Muscle of arm (tissue), 12 donors: ENCODE data around the gene SRSF3. TPM values are rescaled to one million over a fixed set of nuclear protein-coding genes. Genes with fewer than 3 reads are reported as not detected.
"Not testable (repeated sequence)": the region's sequence is repeated elsewhere in the genome, so short reads cannot be mapped to it uniquely, and the experiment has no call there.

Experiments
- DNase-seq: peaks from one replicate; pipeline ENCODE4 v3.0.0-alpha.2; 2013
- polyA plus RNA-seq, 12 donors: library from polyadenylated mRNA; unstranded; fragments of 120-200 nt; gene quantifications; one replicate each; pipeline ENCODE4 v1.2.1, GENCODE V29; 2013; ENCODE audit not compliant: insufficient read length in 12 of 12

Gene SRSF3
- polyA plus RNA-seq, 12 donors, result 176 to 394 (median 301) TPM

DNA sequence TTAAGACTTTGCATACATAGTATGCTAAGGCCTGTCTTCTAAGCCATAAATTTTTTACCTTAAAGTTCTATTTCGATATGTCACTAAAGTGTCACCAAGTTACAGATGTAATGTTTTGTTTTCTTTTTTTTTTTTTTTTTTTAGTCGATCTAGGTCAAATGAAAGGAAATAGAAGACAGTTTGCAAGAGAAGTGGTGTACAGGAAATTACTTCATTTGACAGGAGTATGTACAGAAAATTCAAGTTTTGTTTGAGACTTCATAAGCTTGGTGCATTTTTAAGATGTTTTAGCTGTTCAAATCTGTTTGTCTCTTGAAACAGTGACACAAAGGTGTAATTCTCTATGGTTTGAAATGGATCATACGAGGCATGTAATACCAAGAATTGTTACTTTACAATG lies 7.7 kb downstream of the SRSF3 start:
- DNase-seq, result not testable (repeated sequence)

DNA sequence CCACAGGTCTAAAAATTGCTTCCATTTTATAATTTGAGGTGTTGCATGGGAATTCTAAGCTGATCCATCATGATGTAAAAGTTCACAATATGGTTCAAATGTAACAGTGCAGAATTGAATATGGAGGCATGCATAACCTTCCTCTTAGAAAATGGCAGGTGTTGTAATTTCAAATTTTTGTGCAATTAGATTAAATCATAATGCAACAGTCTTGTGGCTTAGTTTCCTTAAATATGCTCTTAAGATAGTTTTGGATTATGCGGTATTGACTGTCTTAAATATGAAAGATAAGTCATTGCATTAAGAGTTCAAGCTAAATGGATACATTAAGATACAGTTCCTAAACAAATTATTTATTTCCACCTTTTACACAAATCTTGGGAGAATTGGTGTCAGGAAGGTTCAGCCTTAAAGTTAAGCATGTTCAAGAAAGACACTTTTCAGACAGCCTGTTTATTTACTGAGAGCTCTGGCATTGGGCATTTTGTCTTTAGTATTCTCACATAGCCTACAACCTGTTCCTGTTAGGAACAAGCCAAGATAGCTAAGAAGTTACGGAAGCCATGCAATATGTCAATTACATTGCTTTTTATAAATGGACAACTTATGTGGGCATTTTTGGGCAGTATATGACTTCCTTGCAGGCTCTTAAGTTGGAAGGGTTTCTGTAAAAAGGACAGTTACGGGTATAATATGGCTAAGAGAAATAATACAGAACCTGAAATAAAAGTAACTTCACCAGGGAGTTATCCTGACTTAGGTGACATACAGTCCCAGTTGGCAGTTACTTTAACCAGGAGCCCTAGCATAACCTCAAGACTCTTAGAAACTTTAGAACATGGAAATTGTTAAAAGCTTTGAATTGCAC lies 9.3 kb downstream of the SRSF3 start:
- DNase-seq, result no peak

DNA sequence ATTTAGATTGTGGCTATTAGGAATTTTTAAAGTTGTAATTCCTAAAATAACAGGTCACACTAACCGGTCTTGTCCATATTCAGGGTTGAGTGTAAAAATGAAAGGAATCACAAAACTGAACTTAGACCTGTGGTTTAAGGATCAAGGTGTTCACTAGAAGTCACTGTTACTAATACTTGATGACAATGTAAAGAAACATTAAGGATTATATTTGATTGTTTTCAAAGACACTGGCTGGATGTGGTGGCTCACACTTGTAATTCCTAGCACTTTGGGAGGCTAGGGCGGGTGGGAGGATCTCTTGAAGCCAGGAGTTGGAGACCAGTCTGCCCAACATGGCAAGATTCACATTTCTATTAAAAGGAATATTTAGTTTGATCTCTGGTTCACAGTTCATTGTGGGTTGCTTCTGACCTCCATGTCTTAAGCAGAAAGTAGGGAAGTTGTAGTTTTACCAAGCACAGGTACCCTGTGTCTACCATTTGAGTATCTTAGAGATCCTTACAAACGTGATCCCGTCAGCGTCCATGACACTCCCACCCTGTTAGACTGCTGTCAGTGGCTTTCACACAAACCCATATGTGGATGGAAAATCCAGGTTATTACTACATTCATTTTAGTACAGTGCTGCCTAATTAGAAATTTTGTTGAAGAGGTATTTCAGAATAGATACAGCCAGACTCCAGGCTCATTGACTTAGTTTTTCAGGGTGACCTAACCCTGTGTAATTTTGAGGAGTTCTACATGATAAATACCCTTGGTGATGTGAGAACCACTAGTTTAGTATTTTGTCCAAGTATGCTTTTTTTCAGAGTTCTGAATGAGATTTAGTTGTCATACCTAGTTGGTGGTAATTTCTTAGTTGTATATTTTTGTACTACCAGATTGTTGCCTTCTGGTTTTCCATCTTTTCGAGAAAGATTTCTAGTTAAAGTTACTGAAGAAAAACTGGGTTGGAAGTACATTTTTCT lies 10.2 kb downstream of the SRSF3 start:
- DNase-seq, result no peak

DNA sequence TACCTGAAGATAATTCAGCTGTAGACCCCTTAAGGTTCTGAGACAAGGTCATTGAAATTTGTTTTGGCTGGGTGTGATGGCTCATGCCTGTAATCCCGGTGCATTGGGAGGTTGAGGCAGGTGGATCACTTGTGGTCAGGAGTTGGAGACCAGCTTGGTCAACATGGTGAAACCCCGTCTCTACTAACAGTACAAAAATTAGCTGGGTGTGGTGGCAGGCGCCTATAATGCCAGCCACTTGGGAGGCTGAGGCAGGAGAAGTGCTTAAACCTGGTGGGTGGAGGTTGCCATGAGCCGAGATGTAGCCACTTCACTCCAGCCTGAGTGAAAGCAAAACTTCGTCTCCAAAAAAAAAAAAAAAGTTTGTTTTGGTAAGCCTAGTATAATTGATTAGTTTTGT lies 11.0 kb downstream of the SRSF3 start:
- DNase-seq, result no peak

DNA sequence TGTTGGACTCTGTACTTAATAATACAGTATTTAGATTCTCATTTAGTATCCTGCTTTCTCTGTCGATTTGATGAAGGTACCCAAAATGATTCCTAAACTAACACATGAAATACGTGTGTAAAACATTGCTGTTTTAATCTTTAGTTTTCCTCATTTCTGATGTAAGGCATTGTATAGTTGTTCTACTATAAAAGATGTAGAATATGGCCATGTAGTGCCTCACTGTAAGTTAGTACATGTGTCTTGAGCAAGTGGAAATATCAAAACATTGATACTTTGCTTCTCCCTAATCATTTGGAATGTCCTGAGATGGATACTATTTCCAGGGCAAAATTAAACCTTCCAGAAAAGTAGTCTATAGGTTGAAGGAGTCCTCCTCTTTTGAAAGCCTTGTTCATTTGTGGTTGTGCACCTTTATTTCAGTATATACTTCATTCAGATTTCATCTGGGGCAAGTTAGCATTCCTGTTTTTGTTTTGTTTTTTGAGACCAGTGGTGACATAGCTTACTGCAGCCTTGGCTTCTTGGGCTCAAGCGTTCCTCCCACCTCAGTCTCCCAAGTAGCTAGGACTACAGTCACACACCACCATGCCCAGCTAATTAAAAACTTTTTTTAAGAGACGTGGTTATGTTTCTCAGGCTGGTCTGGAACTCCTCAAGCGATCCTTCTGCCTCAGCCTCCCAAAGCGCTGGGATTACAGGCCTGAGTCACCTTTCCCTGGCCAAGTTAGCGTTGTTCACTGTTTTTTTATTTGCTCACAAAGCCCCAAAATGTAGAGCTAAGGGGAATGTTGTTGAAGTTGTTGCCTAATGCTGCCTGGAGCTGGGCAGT lies 11.6 kb downstream of the SRSF3 start:
- no peak for DNase-seq

DNA sequence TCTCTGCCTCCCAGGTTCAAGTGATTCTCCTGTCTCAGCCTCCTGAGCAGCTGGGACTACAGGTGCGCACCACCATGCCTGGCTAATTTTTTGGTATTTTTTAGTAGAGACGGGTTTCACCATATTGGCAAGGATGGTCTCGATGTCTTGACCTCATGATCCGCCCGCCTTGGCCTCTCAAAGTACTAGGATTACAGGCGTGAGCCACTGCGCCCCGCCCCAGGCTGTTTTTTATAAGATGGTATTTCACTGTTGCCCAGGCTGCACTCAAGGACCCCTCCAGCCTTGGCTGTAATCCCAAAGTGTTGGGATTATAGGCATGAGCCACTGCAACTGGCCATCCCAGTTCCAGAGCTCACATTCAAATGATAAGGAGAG lies 13.1 kb downstream of the SRSF3 start:
- DNase-seq, result not testable (repeated sequence)

DNA sequence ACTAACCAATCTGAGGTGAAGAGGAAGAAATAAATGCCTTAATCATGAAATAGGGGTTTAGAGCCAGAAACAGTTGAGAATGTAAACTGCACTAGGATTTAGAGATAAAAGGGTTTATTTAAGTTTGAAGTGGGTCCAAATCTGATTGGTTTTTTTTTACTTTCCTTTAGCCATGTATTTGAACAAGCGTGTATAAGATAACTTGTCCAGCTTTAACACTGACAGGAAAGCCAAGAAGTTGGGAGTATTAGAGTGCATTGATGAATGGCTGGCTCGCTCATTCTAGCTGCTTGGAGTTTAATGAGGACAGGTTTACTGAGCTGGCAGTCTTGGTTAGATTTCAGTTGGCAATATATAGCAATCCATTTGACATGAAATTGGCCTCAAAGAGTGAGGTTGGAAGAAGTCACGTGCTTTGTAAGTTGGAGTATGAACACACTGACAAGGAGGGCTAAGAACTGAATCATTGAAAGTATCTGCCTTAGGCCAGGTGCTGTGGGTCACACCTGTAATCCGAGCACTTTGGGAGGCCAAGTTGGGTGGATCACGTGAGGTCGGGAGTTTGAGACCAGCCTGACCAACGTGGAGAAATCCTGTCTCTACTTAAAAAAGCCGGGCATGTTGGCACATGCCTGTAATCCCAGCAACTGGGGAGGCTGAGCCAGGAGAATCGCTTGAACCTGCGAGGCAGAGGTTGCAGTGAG lies 13.7 kb downstream of the SRSF3 start:
- DNase-seq, result no peak

DNA sequence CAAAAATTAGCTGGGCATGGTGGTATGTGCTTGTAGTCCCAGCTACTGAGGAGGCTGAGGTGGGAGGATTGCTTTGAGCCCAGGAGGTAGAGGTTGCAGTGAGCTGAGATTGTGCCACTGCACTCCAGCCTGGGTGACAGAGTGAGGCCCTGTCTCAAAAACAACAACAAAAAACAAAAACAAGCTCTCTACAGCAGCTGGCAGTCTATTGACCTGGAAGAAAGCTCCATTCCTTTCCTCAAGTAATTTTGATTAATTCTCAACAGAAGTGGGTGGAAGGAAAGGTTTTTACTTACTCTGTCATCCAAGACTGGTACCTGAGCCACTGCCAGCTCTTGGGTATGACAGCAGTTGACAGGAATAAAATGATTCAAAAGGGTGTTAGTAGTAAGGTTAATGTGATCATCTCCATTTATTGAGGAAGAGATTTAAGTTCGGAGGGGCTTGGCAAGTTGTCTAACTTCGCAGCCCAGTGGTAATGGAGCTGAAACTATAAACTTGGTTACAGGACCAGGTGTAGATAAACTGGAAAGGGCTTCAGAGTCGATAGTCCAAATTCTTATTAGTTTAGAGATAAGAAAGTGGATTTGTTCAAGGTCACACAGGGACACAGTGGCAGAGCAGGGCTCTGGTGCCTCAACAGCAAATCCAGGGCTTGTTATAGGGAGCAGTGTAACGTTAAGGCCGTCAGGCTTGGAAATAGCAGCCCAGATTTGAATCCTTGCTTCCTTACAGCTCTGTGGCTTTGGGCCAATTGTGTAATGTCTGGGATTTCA lies 14.8 kb downstream of the SRSF3 start:
- DNase-seq, result no peak

DNA sequence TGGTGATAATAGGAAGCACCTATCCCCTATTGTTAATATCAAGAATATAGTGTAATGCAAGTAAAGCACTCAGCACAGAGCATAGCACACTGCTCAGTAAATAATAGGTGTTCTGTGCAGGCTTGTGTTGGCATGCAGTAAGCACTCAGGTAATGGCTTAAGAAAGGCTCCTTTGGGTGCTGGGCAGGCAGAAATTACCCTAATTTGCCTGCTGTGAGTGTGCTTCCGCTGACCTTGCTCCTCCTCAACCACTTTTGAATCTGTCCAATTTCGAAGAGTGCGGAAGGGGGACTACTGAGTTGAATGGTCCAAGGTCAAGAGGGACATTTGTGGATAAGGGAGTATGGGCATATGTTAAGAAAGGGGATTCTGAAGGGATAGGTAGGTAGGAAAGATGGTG lies 15.4 kb downstream of the SRSF3 start:
- DNase-seq, result no peak

DNA sequence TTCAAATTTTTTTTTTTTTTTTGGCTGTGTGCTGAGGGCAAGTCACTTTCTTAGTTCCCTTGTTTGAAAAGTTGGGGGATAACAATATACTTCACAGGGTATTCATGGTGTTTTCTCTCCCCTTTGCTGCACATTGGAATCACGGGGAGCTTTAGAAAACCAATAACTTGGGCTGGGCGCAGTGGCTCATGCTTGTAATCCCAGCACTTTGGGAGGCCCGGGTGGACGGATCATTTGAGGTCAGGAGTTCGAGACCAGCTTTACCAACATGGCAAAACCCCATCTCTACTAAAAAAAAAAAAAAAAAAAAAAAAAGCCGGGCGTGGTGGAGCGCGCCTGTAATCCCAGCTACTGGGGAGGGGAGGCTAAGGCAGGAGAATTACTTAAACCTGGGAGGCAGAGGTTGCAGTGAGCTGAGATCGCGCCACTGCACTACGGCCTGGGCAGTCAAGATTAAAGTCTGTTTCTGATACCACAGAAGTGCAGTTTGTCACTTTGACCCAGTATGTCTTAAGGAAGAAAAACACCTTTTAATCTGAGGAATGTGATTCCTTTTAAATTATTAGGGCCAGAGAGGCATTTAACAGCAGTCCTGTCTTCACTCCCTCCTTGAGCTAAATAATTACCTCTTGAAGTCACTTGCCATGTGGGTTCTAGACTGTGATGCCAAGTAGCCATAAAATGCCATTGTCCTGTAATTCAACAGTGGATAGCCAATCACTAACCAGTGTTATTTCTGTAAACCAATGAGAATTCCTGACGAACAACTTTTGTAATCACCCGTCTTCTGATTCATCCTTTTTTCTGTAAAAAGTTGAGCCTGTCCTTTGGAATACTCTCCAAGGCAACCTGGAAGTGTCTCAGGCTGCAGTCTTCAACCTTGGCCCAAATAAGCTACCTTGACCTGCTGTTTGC lies 16.1 kb downstream of the SRSF3 start:
- no peak for DNase-seq

DNA sequence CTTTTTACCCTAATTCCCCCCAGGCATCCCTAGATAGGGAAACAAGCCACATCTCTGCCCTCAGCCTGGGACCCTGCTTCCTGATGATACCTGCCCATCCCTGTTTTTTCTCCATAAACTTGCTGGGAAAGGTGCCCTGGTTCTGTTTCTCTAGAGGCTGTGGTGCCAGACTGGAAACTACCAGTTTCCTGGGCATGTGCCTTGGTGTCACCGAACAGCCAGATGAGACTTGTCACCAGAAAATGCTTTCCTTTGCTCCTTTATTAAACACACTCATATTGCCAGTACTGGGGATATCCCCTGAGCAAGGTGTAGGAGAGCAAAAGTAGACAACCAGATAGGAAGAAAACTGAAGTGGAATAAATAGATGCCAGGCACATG lies 16.8 kb downstream of the SRSF3 start:
- no peak for DNase-seq

DNA sequence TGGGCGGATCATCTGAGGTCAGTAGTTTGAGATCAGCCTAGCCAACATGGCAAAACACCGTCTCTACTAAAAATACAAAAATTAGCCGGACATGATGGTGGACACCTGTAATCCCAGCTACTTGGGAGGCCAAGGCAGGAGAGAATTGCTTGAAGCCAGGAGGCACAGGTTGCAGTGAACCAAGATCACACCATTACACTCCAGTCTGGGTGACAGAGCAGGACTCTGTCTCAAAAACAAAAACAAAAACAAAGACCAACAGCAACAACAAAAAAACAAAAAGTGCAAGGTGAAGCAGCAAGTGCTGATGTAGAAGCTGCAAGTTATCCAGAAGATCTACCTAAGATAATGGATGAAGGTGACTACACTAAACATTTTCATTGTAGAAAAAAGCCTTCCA lies 17.5 kb downstream of the SRSF3 start:
- DNase-seq, result not testable (repeated sequence)

DNA sequence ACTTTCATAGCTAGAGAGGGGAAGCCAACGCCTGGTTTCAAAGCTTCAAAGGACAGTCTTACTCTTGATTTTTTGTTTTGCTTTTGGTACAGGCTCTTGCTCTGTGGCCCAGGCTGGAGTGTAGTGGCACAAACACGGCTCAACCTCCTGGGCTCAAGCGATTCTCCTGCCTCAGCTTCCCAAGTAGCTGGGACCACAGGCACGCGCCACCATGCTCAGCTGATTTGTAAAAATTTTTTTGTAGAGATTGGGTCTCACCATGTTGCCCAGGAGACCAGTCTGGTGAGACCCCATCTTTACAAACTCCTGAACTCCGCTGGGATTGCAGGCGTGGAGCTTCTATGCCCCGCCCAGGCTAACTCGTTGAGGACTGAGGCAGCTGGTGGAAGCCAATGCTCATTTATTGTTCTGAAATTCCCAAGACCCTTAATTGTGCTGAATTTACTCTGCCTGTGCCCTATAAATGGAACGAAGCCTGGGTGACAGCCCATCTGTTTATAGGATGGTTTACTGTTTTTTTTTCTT lies 18.0 kb downstream of the SRSF3 start:
- no peak for DNase-seq

DNA sequence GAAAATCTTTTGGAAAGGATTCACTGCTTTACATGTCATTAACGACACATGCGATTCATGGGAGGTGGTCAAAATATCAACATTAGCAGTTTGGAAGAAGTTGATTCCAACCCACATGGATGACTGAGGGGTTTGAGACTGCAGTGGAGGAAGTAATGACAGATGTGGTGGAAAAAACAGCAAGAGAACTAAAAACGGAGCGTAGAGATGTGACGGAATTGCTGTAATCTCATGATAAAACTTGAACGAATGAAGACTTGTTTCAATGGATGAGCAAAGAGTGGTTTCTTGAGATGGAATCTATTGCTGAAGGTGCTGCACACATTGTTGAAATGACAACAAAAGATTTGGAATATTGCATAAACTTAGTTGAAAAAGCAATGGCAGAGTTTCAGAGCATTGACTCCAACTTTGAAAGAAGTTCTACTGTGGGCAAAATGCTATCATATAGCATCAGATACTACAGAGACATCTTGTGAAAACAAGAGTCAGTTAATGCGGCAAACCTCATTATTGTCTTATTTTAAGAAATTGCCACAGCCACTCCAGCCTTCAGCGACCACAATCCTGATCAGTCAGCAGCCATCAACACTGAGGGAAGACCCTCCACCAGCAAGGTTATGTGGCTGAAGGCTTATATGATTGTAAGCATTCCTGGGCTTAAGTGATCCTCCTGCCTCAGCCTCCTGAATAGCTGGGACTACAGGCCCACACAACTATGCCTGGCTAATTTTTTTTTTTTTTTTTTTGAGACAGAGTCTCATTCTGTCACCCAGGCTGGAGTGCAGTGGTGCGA lies 19.2 kb downstream of the SRSF3 start:
- no peak for DNase-seq

DNA sequence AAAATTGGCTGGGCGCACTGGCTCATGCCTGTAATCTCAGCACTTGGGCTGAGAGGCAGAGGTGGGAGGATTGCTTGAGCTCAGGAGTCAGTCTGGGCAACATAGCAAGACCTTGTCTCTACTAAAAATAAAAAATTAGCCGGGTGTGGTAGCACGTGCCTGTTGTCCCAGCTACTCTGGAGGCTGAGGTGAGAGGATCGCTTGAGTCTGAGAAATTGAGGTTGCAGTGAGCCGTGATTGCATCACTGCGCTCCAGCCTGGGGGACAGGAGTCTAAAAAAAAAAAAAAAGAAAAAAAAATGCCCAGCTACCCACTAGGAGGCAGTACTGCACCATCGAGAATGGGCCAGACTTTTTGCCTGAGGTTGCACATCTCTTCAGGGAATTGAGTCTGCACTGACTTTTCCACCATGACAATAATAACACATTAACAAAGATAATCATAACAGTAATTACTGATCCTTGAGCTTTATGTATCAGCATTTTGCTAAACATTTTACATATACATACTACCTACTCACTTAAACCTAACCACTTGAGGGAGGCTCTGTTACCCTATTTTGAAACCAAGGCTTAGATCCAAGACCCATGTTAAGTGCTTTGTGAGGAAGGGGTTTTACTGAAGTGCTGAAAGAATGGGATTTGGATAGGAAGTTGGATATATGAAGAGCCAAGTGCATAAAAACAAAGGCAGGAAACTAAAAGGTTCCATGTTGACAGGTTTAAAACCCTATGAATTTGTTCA lies 21.0 kb downstream of the SRSF3 start:
- DNase-seq, result peak; percentile 57

DNA sequence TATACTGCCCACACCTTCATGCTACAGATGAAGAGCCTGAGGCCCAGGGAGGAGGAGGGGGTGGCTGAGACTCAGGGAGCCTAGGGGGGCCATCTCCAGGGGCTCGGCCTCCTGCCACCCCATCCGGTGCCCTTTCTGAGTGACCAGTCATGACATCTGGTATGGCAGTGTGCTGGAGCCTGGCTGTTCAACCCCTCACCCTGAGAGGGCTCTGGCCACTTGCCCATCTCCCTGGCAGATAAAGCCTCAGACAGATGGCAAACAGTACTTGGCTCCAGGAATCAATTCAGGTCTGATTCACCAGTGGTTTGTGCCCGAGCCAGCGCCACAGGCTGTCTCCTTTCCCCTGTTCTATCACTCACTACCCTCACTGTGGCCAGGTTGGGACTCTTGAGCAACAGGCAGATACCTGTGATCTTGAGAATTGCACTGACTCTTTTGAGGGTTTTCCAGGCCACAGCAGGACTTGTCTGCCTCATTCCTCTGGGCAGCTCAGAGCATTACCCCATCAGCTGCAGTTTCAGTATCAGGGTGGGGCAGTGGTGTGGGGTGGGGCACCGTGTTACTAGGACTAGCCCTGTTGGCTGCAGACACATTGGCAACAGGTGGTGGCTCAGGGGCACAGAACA lies 22.8 kb downstream of the SRSF3 start:
- DNase-seq, result no peak
